GM06990 (cell line): ENCODE measurements around the gene SORBS2.

Experiments used
- DNase-seq: peaks from one replicate; pipeline ENCODE4 v3.0.0-alpha.2; 2011; ENCODE audit not compliant: insufficient read length; ENCODE audit errors: extremely low read depth
- H3K27me3 ChIP-seq: replicated peaks from 2 replicates; pipeline ENCODE4 v1.6.0; 2011; ENCODE audit warnings: low read length; ENCODE audit not compliant: control insufficient read depth, insufficient read depth
- H3K36me3 ChIP-seq: 2 replicates; pipeline ENCODE4 v1.5.1; 2011; ENCODE audit warnings: low read length; ENCODE audit not compliant: control insufficient read depth, insufficient read depth
- H3K4me3 ChIP-seq: replicated peaks from 2 replicates; pipeline ENCODE4 v1.5.1; 2011; ENCODE audit warnings: low read depth, mild to moderate bottlenecking, control low read depth, low read length
- TF ChIP-seq, protein P1 (sequence below): IDR thresholded peaks from 2 replicates; pipeline ENCODE4 v1.5.1; 2011; ENCODE audit warnings: low read length, control low read depth, mild to moderate bottlenecking, inconsistent platforms; ENCODE audit not compliant: insufficient read depth, poor library complexity, severe bottlenecking

Gene SORBS2

DNA sequence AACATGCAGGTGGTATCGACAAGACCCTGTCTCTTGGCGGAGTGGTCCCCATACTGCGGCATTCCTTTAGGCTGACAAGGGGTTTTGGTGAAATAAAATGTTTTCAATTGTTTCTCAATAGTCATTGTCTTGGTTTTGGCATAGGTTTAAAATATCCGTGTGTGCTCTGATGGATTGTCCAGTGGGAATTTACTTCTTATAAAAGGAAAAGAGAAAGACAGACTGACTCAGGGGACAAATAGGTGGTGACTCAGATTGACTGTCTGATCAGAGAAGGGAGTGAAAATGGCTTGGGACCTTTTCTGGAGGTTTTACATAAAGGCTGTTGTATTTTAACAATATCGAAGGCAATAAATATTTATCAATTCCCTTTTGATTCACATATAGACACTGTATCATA is 129.8 kb downstream of the SORBS2 start:
- no peaks in the 10 kb centered on the region for H3K36me3 ChIP-seq
- no peak for DNase-seq
- no peak overlapping the region for H3K4me3 ChIP-seq
- H3K27me3 ChIP-seq: no peaks in the 10 kb centered on the region
- TF ChIP-seq, protein P1, sequence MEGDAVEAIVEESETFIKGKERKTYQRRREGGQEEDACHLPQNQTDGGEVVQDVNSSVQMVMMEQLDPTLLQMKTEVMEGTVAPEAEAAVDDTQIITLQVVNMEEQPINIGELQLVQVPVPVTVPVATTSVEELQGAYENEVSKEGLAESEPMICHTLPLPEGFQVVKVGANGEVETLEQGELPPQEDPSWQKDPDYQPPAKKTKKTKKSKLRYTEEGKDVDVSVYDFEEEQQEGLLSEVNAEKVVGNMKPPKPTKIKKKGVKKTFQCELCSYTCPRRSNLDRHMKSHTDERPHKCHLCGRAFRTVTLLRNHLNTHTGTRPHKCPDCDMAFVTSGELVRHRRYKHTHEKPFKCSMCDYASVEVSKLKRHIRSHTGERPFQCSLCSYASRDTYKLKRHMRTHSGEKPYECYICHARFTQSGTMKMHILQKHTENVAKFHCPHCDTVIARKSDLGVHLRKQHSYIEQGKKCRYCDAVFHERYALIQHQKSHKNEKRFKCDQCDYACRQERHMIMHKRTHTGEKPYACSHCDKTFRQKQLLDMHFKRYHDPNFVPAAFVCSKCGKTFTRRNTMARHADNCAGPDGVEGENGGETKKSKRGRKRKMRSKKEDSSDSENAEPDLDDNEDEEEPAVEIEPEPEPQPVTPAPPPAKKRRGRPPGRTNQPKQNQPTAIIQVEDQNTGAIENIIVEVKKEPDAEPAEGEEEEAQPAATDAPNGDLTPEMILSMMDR: no peak

DNA sequence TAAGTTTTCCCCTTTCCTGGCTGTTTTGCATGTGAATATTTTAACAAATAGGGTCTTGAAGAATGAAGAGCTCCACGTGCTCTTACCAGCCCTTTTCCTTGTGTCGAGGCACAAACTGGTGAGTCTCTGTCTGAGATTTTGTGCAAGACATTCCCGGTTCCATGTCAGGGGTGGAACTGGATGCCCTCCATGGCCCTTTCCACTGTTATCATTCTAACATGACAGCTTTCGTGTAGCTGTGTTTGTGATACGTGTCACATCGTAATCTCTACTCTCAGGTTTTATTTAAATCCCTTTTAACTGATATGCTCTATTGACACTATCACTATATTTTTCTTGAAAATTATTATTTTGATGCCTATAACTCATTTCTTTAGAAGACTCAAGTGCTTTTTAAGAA is 130.4 kb downstream of the SORBS2 start:
- no peaks in the 10 kb centered on the region for H3K27me3 ChIP-seq
- TF ChIP-seq, protein P1: no peak
- H3K36me3 ChIP-seq: no peaks in the 10 kb centered on the region
- DNase-seq: no peak
- H3K4me3 ChIP-seq: no peak overlapping the region

DNA sequence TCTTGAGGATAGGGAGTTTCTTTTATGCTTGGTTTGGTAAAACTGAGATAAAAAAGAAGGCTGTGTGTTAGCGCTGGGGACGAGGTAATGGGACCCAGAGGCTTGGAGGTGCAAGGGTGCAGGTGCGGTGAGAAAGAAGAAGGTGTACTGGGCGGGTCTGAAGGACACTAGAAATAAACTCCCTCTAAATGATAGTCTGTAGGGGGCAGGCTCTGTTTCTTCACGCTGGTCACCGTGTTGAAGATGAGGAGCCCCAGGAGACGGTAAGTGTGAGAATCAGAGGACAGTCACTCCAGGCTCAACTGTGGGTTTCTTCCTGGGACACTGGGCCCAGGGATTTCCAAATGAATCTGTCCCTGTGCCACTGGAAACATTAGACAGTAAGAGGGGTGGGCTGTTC is 131.4 kb downstream of the SORBS2 start:
- no peaks in the 10 kb centered on the region for H3K36me3 ChIP-seq
- DNase-seq: no peak

DNA sequence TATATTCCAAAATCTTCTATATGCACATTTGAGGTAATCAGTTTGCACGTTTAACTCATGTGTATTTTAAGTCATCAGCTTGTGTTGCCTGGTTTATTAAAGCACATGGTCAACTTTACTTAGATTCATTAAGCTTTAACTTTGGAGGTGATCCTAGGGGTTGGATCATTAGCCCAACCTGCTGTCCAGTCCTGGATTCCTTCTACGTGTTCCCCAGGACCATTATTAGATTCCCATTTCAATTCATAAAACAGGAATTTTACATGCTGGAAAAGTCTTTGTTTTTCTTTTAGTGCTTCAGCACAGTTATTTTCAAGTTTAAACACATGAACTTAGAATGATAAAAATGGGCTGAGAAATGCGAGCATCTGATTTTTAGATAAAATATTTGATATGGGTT is 132.5 kb downstream of the SORBS2 start:
- TF ChIP-seq, protein P1: no peak
- no peak for DNase-seq

More for the DNA sequence above, 131.4 kb downstream of the SORBS2 start:
- no peak overlapping the region for H3K4me3 ChIP-seq
- TF ChIP-seq, protein P1: no peak
- no peaks in the 10 kb centered on the region for H3K27me3 ChIP-seq

DNA sequence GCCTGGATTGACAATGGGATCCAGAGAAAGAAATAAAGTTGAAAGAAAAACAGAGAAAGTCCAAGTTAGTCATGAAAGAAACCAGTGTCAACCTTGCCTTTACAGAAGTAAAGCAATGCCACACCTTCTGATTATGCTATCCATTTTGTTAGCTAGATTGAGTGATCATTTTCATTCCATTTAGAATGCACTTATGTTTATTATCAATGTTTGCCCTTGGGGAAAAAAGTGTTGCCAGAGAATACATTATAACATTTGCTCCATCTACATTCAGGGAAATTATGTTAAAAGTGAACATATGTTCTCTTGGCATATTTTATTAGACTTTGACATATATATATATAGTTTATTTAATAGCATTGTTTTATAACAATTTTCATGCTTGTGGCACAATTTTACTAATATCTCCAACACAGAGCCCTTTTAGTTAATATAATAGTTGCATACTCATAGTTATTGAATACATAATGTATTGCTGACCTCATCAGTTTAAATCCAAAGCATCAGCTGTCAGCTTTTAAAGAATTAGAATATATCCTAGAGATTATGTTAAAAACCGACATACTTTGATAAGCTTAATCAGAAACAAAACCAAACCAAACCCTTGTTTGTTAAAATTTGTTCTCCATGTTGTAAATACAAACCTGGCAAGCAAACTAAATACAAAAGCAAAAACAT is 134.2 kb downstream of the SORBS2 start:
- no peaks in the 10 kb centered on the region for H3K27me3 ChIP-seq
- DNase-seq: no peak
- no peaks in the 10 kb centered on the region for H3K36me3 ChIP-seq
- no peak overlapping the region for H3K4me3 ChIP-seq
- TF ChIP-seq, protein P1: no peak

More for the DNA sequence above, 132.5 kb downstream of the SORBS2 start:
- no peaks in the 10 kb centered on the region for H3K27me3 ChIP-seq
- no peak overlapping the region for H3K4me3 ChIP-seq
- no peaks in the 10 kb centered on the region for H3K36me3 ChIP-seq

DNA sequence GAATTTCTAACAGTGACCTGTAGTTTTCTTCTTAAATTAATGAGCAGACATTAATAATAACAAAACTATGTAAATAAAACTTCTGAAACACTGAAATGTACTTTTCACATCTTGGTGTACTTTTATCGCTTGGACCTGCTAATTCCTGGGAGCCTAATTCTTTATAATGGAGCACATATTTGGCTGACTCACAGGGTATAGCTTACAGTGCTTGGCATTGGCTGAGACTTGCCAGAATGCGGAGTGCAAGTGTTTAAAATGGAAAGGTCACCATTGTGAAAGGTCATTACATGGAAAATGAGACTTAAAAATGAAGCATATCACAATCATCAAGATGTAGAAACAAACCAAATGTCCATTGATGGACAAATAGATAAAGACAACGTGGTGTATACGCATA is 139.4 kb downstream of the SORBS2 start:
- DNase-seq: no peak
- Histone ChIP-seq H3K36me3 (no peaks in the 10 kb centered on the region), H3K27me3 (no peaks in the 10 kb centered on the region), H3K4me3 (no peak overlapping the region)
- TF ChIP-seq, protein P1: no peak
